ENCODE results near the gene AFAP1L2. TPM values are rescaled to one million over a fixed set of nuclear protein-coding genes. Genes with fewer than 3 reads are reported as not detected.

Gene AFAP1L2
- total and polyA plus RNA-seq, 9 of the 15 experiments (the other 6 are each of a cell fraction or from before 2014, with no cell fraction given) = 0.07 TPM; not detected in 8

DNA sequence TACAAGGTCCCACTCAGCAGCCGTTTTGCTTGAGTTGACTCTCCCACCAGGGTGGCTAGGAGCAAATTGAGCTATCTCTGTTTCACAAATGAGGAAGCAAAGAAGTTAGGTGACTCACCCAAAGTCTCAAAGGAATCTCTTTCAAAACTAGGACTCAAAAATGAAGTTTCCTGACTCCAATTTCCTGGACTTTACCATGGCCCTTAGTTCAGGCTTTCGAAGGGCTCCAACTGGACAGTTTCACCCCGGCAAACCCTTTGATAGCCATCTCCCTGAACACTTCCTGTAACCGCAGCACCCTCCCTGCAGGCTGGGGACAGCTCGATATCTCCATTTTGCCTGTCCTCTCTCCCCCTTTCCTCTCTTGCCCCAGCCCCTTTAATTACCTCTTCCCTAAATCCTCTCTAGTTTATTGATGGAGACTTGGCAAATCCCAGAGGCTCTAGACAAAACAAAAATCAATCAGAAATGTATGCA is 4.7 kb upstream of the AFAP1L2 start (continued):
- TF ChIP-seq, protein P1, sequence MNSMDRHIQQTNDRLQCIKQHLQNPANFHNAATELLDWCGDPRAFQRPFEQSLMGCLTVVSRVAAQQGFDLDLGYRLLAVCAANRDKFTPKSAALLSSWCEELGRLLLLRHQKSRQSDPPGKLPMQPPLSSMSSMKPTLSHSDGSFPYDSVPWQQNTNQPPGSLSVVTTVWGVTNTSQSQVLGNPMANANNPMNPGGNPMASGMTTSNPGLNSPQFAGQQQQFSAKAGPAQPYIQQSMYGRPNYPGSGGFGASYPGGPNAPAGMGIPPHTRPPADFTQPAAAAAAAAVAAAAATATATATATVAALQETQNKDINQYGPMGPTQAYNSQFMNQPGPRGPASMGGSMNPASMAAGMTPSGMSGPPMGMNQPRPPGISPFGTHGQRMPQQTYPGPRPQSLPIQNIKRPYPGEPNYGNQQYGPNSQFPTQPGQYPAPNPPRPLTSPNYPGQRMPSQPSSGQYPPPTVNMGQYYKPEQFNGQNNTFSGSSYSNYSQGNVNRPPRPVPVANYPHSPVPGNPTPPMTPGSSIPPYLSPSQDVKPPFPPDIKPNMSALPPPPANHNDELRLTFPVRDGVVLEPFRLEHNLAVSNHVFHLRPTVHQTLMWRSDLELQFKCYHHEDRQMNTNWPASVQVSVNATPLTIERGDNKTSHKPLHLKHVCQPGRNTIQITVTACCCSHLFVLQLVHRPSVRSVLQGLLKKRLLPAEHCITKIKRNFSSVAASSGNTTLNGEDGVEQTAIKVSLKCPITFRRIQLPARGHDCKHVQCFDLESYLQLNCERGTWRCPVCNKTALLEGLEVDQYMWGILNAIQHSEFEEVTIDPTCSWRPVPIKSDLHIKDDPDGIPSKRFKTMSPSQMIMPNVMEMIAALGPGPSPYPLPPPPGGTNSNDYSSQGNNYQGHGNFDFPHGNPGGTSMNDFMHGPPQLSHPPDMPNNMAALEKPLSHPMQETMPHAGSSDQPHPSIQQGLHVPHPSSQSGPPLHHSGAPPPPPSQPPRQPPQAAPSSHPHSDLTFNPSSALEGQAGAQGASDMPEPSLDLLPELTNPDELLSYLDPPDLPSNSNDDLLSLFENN (IDR thresholded peaks at IDR 0.05; ENCODE audit: low read depth in 2 of 2, low read length in 2 of 2) = no peak
- TF ChIP-seq SMAD2 (IDR thresholded peaks at IDR 0.05; ENCODE audit: low read depth, low read length) (no peak), PHF8 (IDR thresholded peaks at IDR 0.05; ENCODE audit: borderline replicate concordance, low read length) (no peak), SMC3 (conservative IDR thresholded peaks at IDR 0.05; ENCODE audit: insufficient read depth, low read depth, low read length) (no peak), DACH1 (IDR thresholded peaks at IDR 0.05; ENCODE audit: partially characterized antibody) (no peak), FOXJ2 (tag; IDR thresholded peaks at IDR 0.05) (no peak)
- TF ChIP-seq, protein P2, sequence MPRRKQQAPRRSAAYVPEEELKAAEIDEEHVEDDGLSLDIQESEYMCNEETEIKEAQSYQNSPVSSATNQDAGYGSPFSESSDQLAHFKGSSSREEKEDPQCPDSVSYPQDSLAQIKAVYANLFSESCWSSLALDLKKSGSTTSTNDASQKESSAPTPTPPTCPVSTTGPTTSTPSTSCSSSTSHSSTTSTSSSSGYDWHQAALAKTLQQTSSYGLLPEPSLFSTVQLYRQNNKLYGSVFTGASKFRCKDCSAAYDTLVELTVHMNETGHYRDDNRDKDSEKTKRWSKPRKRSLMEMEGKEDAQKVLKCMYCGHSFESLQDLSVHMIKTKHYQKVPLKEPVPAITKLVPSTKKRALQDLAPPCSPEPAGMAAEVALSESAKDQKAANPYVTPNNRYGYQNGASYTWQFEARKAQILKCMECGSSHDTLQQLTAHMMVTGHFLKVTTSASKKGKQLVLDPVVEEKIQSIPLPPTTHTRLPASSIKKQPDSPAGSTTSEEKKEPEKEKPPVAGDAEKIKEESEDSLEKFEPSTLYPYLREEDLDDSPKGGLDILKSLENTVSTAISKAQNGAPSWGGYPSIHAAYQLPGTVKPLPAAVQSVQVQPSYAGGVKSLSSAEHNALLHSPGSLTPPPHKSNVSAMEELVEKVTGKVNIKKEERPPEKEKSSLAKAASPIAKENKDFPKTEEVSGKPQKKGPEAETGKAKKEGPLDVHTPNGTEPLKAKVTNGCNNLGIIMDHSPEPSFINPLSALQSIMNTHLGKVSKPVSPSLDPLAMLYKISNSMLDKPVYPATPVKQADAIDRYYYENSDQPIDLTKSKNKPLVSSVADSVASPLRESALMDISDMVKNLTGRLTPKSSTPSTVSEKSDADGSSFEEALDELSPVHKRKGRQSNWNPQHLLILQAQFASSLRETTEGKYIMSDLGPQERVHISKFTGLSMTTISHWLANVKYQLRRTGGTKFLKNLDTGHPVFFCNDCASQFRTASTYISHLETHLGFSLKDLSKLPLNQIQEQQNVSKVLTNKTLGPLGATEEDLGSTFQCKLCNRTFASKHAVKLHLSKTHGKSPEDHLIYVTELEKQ (CRISPR knock-in tag; IDR thresholded peaks at IDR 0.05) = no peak
- TF ChIP-seq, protein P3, sequence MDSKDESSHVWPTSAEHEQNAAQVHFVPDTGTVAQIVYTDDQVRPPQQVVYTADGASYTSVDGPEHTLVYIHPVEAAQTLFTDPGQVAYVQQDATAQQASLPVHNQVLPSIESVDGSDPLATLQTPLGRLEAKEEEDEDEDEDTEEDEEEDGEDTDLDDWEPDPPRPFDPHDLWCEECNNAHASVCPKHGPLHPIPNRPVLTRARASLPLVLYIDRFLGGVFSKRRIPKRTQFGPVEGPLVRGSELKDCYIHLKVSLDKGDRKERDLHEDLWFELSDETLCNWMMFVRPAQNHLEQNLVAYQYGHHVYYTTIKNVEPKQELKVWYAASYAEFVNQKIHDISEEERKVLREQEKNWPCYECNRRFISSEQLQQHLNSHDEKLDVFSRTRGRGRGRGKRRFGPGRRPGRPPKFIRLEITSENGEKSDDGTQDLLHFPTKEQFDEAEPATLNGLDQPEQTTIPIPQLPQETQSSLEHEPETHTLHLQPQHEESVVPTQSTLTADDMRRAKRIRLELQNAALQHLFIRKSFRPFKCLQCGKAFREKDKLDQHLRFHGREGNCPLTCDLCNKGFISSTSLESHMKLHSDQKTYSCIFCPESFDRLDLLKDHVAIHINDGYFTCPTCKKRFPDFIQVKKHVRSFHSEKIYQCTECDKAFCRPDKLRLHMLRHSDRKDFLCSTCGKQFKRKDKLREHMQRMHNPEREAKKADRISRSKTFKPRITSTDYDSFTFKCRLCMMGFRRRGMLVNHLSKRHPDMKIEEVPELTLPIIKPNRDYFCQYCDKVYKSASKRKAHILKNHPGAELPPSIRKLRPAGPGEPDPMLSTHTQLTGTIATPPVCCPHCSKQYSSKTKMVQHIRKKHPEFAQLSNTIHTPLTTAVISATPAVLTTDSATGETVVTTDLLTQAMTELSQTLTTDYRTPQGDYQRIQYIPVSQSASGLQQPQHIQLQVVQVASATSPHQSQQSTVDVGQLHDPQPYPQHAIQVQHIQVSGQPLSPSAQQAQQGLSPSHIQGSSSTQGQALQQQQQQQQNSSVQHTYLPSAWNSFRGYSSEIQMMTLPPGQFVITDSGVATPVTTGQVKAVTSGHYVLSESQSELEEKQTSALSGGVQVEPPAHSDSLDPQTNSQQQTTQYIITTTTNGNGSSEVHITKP (IDR thresholded peaks at IDR 0.05; ENCODE audit: partially characterized antibody) = no peak
- TF ChIP-seq, protein P4, sequence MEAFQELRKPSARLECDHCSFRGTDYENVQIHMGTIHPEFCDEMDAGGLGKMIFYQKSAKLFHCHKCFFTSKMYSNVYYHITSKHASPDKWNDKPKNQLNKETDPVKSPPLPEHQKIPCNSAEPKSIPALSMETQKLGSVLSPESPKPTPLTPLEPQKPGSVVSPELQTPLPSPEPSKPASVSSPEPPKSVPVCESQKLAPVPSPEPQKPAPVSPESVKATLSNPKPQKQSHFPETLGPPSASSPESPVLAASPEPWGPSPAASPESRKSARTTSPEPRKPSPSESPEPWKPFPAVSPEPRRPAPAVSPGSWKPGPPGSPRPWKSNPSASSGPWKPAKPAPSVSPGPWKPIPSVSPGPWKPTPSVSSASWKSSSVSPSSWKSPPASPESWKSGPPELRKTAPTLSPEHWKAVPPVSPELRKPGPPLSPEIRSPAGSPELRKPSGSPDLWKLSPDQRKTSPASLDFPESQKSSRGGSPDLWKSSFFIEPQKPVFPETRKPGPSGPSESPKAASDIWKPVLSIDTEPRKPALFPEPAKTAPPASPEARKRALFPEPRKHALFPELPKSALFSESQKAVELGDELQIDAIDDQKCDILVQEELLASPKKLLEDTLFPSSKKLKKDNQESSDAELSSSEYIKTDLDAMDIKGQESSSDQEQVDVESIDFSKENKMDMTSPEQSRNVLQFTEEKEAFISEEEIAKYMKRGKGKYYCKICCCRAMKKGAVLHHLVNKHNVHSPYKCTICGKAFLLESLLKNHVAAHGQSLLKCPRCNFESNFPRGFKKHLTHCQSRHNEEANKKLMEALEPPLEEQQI (IDR thresholded peaks at IDR 0.05) = no peak
- TF ChIP-seq, protein P5, sequence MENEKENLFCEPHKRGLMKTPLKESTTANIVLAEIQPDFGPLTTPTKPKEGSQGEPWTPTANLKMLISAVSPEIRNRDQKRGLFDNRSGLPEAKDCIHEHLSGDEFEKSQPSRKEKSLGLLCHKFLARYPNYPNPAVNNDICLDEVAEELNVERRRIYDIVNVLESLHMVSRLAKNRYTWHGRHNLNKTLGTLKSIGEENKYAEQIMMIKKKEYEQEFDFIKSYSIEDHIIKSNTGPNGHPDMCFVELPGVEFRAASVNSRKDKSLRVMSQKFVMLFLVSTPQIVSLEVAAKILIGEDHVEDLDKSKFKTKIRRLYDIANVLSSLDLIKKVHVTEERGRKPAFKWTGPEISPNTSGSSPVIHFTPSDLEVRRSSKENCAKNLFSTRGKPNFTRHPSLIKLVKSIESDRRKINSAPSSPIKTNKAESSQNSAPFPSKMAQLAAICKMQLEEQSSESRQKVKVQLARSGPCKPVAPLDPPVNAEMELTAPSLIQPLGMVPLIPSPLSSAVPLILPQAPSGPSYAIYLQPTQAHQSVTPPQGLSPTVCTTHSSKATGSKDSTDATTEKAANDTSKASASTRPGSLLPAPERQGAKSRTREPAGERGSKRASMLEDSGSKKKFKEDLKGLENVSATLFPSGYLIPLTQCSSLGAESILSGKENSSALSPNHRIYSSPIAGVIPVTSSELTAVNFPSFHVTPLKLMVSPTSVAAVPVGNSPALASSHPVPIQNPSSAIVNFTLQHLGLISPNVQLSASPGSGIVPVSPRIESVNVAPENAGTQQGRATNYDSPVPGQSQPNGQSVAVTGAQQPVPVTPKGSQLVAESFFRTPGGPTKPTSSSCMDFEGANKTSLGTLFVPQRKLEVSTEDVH (IDR thresholded peaks at IDR 0.05; ENCODE audit: low read depth, partially characterized antibody) = no peak

Data from K562 (cell line).